Subcutaneous abdominal adipose tissue (tissue), 5 donors: ENCODE measurements around the gene INPP5A.

Experiments
- H3K27ac ChIP-seq: one replicate; pipeline ENCODE4 v1.7.0; 2013; ENCODE audit warnings: low read depth, mild to moderate bottlenecking, inconsistent platforms, low read length, moderate library complexity
- H3K27me3 ChIP-seq, 5 donors: one replicate each; pipeline ENCODE4 v1.7.0; 2013; ENCODE audit warnings: low read length in 5 of 5, inconsistent platforms in 1 of 5; ENCODE audit not compliant: control insufficient read depth in 5 of 5, insufficient read depth in 4 of 5
- H3K36me3 ChIP-seq, 5 donors: one replicate each; pipeline ENCODE4 v1.7.0; 2013; ENCODE audit warnings: low read length in 5 of 5; ENCODE audit not compliant: control insufficient read depth in 5 of 5, insufficient read depth in 5 of 5
- H3K4me1 ChIP-seq, 5 donors: one replicate each; pipeline ENCODE4 v1.7.0; 2013; ENCODE audit warnings: low read length in 5 of 5, mild to moderate bottlenecking in 3 of 5, moderate library complexity in 1 of 5; ENCODE audit not compliant: control insufficient read depth in 5 of 5, insufficient read depth in 5 of 5
- H3K4me3 ChIP-seq, 5 donors: one replicate each; pipeline ENCODE4 v1.7.0; 2013; ENCODE audit warnings: low read length in 5 of 5, low read depth in 1 of 5
- H3K9ac ChIP-seq, 5 donors: one replicate each; pipeline ENCODE4 v1.7.0; 2013; ENCODE audit warnings: low read length in 5 of 5, mild to moderate bottlenecking in 4 of 5, moderate library complexity in 3 of 5
- H3K9me3 ChIP-seq, 5 donors: one replicate each; pipeline ENCODE4 v1.7.0; 2013; ENCODE audit warnings: low read length in 5 of 5; ENCODE audit not compliant: control insufficient read depth in 5 of 5
- donor health status: healthy.
- donor health status: healthy.
- donor health status: healthy.
- donor health status: healthy.
- donor health status: healthy.

The INPP5A gene

DNA sequence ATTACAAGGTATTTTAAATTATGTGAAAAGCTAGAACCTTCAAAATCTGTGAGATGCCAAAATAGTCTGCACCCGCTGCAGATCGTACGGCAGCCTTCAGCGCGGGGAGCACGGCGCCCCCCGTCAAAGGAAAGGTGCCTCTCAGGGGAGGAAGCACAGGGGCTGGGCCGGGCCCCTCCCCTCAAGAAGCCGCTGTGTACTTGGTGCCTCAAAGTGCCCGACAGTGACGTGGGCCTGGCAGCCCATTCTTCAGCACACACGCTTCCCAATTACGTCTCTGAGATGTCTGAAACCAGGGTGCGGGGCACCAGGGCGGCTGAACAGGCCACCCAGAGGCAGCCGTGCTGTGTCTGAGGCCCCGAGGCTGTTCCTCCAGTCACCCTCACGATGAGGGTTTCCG is 116.1 kb downstream of the INPP5A start:
- H3K27ac ChIP-seq, result no peak overlapping the region
- no peaks in the 10 kb centered on the region for H3K9me3 ChIP-seq
- no peaks in the 10 kb centered on the region for H3K27me3 ChIP-seq
- no peak overlapping the region for H3K4me3 ChIP-seq
- no peak overlapping the region for H3K9ac ChIP-seq
- H3K4me1 ChIP-seq, result peaks cover 0 to 11% (median 4%) of the 10 kb centered on the region in 5 donors
- H3K36me3 ChIP-seq, result peaks cover 0 to 48% (median 26%) of the 10 kb centered on the region in 5 donors

DNA sequence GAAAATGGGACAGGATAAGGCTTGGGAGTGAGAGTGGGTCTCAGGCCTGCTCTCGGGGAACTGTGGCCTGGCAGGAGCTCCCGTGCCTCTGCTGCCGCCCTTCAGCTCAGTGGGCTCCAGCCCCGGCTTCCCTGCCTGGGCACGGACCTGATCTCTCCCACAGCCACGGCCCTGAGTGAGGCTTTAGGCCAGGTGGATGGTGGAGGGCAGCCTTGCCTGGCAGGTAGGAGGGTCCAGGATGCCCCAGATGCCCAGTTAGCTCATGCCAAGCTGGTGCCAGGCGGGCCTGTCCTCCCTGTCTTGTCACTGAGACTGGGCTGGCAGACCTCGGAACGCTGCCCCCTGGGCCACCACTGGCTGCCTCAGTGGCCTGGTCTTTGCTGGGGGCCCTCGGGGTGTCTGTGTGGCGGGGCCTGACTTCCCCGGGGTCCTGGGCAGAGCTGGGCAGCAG is 116.6 kb downstream of the INPP5A start:
- Histone ChIP-seq H3K9me3 (no peaks in the 10 kb centered on the region), H3K9ac (no peak overlapping the region), H3K36me3 (peaks cover 0 to 51% (median 29%) of the 10 kb centered on the region in 5 donors), H3K27ac (no peak overlapping the region), H3K27me3 (no peaks in the 10 kb centered on the region), H3K4me1 (peaks cover 0 to 8% (median 4%) of the 10 kb centered on the region in 5 donors), H3K4me3 (no peak overlapping the region)

DNA sequence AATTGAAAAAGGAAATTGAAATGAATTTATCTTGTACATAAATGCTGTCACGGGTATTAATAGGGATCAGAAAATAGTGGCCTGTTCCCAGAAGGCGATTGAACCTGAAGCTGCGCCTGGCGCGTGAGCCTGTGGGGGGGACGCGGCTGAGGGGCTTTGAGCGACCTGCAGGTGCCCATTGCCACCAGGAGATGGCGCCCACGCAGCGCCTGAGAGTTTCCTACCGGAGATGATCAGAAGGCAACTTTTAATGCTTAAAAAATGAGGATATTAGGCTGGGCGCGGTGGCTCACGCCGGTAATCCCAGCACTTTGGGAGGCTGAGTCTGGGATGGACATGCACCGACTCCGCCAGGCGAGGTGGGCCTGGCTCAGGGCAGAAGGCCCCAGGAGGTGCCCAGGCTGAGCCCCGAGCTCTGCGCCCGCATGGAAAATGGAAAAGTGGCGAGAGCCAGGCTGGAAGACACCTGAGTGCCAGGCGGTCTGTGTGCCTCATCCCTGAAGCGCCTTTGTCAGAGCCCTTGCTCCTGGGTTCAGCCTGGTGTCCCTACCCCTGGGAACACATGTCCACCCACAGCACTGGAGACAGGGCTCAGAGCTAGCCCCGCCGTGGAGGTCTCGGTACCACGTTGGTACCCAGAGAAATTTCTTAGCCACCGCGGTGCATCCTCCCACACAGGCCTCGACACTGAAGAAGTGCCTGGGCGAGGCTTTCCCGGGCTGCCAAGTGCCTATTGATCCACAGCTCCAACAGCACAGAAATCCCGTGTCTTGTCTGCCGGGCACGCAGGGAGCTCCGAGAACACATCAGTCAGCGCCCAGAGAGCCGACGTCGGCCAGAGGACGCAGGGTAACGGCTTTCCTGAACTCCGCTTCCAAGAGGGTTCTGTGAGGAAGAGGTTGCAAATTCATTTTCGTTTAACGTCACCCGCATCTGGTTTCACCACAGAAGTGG is 117.4 kb downstream of the INPP5A start:
- no peaks in the 10 kb centered on the region for H3K9me3 ChIP-seq
- no peaks in the 10 kb centered on the region for H3K27me3 ChIP-seq
- peaks cover 0 to 59% (median 36%) of the 10 kb centered on the region in 5 donors for H3K36me3 ChIP-seq
- no peak overlapping the region for H3K27ac ChIP-seq
- H3K9ac ChIP-seq, result no peak overlapping the region
- H3K4me1 ChIP-seq, result peaks cover 0 to 4% (median 0%) of the 10 kb centered on the region in 5 donors
- no peak overlapping the region for H3K4me3 ChIP-seq

DNA sequence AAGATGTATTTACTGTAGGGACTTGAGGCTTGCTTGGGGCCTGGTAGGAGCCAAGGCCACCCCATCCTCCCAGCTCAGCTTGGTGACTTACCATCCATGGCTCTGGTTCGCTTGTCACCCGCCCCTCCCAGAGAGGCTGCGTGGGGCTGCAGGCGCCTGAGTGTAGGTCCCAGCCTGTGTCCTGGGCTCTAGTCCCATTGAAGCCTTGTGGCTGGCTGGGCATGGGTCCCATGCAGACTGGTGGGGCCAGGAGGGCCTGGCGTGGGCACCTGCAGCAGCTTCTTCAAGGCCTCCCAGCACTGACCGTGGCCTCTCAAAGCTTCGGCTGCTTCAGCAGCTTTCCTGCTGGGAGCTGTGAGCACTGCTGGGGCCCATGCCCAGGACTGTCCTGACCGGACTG is 118.1 kb downstream of the INPP5A start:
- peaks cover 0 to 60% (median 33%) of the 10 kb centered on the region in 5 donors for H3K36me3 ChIP-seq
- H3K27ac ChIP-seq, result no peak overlapping the region
- no peak overlapping the region for H3K9ac ChIP-seq

DNA sequence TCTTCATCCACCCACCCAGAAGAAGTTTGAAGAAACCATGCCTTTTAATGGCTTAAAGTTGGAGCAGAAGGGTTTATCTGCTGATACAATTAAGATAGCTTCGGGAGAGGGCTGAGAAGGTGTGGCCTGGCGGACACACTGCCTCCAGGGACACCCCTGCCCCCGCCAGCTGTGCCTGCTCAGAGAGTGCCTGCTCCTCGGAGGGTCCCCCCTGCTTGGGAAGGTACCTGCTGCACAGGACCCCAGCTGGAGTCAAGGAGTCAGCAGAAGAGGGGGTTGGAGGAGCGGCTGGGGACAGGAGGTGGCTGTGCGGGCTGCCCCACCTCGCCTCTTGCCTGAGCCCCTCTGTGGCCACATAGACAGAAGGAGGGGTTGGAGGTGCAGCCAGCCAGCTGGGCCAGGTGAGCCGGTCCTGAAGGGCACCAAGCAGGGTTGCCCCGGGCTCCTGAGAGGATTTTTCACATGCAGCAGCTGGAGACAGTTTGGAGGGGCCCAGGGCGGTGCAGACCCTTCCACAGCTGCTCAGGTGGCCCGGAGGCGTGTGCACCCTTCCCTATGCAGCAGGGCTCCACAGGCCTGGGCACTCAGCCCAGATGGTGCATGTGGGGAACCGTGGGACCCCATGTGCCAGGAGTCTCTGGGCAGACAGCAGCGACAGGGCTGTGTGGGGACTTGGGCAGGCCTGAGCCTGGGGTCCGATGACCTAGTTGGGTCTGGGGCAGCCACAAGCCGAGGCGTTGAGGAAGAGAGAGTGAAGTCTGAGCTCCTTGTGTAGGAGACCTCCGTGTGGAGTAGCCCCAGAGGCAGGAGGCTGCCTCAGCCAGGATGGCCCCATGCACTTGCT is 118.9 kb downstream of the INPP5A start:
- Histone ChIP-seq H3K4me1 (peaks cover 0 to 4% (median 0%) of the 10 kb centered on the region in 5 donors), H3K27ac (no peak overlapping the region), H3K27me3 (no peaks in the 10 kb centered on the region), H3K9me3 (peaks cover 0 to 2% (median 0%) of the 10 kb centered on the region in 5 donors), H3K4me3 (no peak overlapping the region), H3K36me3 (peaks cover 0 to 56% (median 32%) of the 10 kb centered on the region in 5 donors), H3K9ac (no peak overlapping the region)

More for the DNA sequence above, 118.1 kb downstream of the INPP5A start:
- Histone ChIP-seq H3K27me3 (no peaks in the 10 kb centered on the region), H3K4me3 (no peak overlapping the region), H3K4me1 (peaks cover 0 to 4% (median 0%) of the 10 kb centered on the region in 5 donors), H3K9me3 (peaks cover 0 to under 1% (median 0%) of the 10 kb centered on the region in 5 donors)

DNA sequence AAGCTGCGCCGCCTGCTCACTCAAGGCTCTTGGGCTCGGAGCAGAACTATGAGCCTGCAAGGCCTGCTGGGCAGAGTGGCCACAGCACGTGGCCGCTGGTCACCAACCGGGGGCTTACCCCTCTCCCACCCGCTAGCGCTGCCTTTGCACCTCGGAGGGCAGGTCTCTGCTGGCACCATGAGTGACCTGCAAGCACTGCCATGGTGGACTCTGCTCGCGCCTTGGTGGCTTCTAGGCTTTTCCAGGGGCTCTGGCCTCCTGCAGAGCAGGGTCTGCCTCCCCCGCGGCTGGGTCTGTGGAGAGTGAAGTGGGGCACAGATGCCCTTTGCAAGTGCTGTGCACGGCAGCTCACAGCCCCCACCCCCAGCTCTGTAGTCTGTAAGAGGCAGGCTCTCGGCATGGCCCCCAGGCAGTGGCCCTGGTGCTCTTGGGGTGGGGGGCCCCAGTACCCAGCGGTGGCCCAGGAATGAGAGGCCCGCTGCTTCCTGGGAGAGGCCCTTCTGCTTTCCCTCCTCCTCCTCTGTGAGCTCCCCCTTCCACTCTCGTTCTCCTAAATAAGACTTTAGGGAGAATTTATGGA is 119.6 kb downstream of the INPP5A start:
- peaks cover 0 to 4% (median 0%) of the 10 kb centered on the region in 5 donors for H3K4me1 ChIP-seq
- no peak overlapping the region for H3K9ac ChIP-seq
- no peak overlapping the region for H3K27ac ChIP-seq
- H3K9me3 ChIP-seq, result peaks cover 0 to 2% (median 0%) of the 10 kb centered on the region in 5 donors
- H3K4me3 ChIP-seq, result no peak overlapping the region
- no peaks in the 10 kb centered on the region for H3K27me3 ChIP-seq
- peaks cover 0 to 49% (median 31%) of the 10 kb centered on the region in 5 donors for H3K36me3 ChIP-seq

DNA sequence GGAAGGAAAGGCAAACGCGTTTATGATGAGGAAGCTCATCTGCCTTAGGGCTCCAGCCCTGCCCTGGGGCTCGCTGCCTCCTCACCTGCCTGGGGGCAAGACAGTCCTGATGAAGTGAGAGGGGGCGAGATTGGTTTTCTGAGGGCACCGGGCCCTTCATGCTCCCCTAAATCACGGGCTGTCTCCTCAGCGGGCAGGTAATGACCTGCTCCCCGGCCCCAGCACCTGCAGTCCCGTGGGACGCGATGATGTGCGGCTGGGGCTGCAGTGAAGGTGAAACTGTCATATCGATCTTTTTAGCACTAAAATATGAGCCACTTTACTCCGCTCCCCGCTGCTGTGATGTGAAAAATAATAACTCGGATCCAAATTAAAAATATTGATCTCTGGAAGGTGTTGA is 120.2 kb downstream of the INPP5A start:
- Histone ChIP-seq H3K4me1 (peaks cover 0 to 4% (median 0%) of the 10 kb centered on the region in 5 donors), H3K27ac (no peak overlapping the region), H3K9me3 (peaks cover 0 to 2% (median 0%) of the 10 kb centered on the region in 5 donors), H3K27me3 (no peaks in the 10 kb centered on the region), H3K4me3 (no peak overlapping the region), H3K36me3 (peaks cover 0 to 43% (median 26%) of the 10 kb centered on the region in 5 donors), H3K9ac (no peak overlapping the region)

DNA sequence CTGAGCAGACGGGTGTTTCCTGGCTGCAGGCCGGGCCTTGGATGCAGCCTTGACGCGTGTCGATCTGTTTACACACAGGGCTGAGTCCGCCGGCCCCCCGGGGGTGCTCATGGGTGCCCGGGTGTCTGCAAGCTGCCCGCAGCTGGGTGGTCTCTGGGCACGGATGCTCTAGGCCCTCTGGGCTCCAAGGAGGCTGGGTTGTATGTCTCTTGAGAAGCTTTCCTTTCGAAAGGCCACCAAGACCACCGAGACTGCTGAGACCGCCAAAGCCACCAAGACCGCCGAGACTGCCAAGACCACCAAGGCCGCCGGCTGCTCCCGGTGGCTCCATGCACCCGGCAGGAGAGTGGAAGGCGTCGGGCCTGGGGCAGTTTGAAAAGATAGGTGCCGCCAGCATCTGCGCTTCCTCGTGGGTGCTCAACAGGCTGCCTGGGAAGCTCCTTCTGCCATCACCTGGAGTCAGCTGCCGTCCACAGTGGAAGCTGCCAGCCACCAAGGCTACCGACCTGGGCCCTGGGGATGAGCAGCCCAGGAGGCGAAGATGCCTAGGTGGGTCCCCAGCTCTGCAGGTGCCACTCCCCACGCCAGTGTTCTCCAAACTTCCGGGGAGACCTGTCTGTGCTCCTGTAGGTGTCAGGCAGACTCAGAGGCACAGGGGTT is 121.1 kb downstream of the INPP5A start:
- no peaks in the 10 kb centered on the region for H3K27me3 ChIP-seq
- H3K4me1 ChIP-seq, result peaks cover 0 to 4% (median 0%) of the 10 kb centered on the region in 5 donors
- no peak overlapping the region for H3K27ac ChIP-seq
- peaks cover 0 to 2% (median 0%) of the 10 kb centered on the region in 5 donors for H3K9me3 ChIP-seq
- peaks cover 0 to 36% (median 23%) of the 10 kb centered on the region in 5 donors for H3K36me3 ChIP-seq
- H3K4me3 ChIP-seq, result no peak overlapping the region
- no peak overlapping the region for H3K9ac ChIP-seq
